Upper lobe of left lung (tissue), 6 donors: Measurements from ENCODE around the gene PMF1. TPM values are rescaled to one million over a fixed set of nuclear protein-coding genes. Genes with fewer than 3 reads are reported as not detected.

Experiments used
- ATAC-seq, 2 donors: fragments of 200-7000 bp; cut with Tn5 transposase; one replicate each; pipeline ENCODE4 v1.9.1; 2022; ENCODE audit warnings: mild to moderate bottlenecking in 2 of 2, moderate library complexity in 2 of 2; ENCODE audit not compliant: low FRiP score in 2 of 2
- DNase-seq, 2 donors: peaks; one replicate each; pipeline ENCODE4 v3.0.0-alpha.2; 2019 to 2020
- H3K27ac ChIP-seq, 4 donors: fragments of 200-600 bp; sonication (generic); one replicate each; pipeline ENCODE4 v1.5.1; 2016 to 2019
- H3K27me3 ChIP-seq, 4 donors: fragments of 200-600 bp; sonication (generic); one replicate each; pipeline ENCODE4 v1.5.1; 2017 to 2019
- H3K36me3 ChIP-seq, 4 donors: fragments of 200-600 bp; sonication (generic); one replicate each; pipeline ENCODE4 v1.5.1; 2016 to 2019
- H3K4me1 ChIP-seq, 4 donors: fragments of 200-600 bp; sonication (generic); one replicate each; pipeline ENCODE4 v1.5.1; 2018 to 2019
- H3K4me3 ChIP-seq, 4 donors: fragments of 200-600 bp; sonication (generic); one replicate each; pipeline ENCODE4 v1.5.1; 2017 to 2019; ENCODE audit warnings: mild to moderate bottlenecking in 2 of 4, moderate library complexity in 1 of 4
- H3K9me3 ChIP-seq, 4 donors: fragments of 200-600 bp; sonication (generic); one replicate each; pipeline ENCODE4 v1.5.1; 2018 to 2019
- CTCF ChIP-seq, 6 experiments: fragments of 450-650 bp in 4 of 6; fragments of 200-600 bp in 2 of 6; sonication (generic) in 2 of 6; IDR thresholded peaks; one replicate each; pipeline ENCODE4 v1.5.1; 2016 to 2019; ENCODE audit warnings: antibody characterized with exemption in 6 of 6
- EP300 ChIP-seq, 4 donors: sonication (generic); formaldehyde crosslinking; IDR thresholded peaks; one replicate each; pipeline ENCODE4 v1.5.1; 2017; ENCODE audit warnings: antibody characterized with exemption in 4 of 4, control low read depth in 2 of 4
- POLR2A ChIP-seq, 4 donors: fragments of 450-650 bp; IDR thresholded peaks; one replicate each; pipeline ENCODE4 v1.5.1; 2016 to 2017; ENCODE audit warnings: antibody characterized with exemption in 4 of 4, mild to moderate bottlenecking in 2 of 4
- POLR2AphosphoS5 ChIP-seq, 2 donors: sonication (generic); formaldehyde crosslinking; IDR thresholded peaks; one replicate each; pipeline ENCODE4 v1.5.1; 2017; ENCODE audit warnings: antibody characterized with exemption in 2 of 2
- WGBS, 2 donors: methylation state at CpG; one replicate each; pipeline ENCODE4 v1.1.5; 2017 to 2018; 5-methylcytosine and 5-hydroxymethylcytosine counted together
- total RNA-seq, 6 donors: library from RNA; depleted of rRNA in 4 of 6; stranded (reverse); fragments of >200 nt in 4 of 6; gene quantifications; one replicate each; pipeline versions ENCODE4 v1.1.0 to v1.2.1, GENCODE V29; 2016 to 2021
- donor health status: DM: no; HTN: no; CAD: no; lungs with moderate emphysema.
- donor health status: DM: no; HTN: yes; CAD: no; lungs with severe emphysema.

Gene PMF1
- total RNA-seq, 6 donors from 2014 or later, result 46.1 to 88.2 (median 66.6) TPM

DNA sequence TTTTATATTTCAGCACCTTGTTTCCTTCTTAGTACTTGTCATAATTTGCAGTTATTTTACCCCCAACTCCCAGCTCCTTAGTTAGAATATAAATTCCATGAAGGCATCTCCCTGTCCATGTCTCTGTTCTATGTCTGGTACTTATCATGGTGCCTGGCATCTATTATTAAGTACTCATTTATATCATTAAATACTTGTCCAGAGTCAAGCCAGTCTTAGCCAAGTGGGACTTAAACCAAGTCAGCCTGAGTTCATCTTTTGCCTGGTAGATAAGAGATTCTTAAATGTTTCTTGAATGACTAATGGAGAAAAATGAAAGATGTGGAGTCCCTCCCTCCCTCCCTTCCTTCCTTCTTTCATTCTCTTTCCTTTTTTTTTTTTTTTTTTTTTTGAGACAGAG is 9.5 kb upstream of the PMF1 start:
- Histone ChIP-seq H3K4me3 (no peak overlapping the region), H3K9me3 (no peaks in the 10 kb centered on the region), H3K4me1 (peaks cover 0 to 14% (median 4%) of the 10 kb centered on the region in 4 donors), H3K27me3 (no peaks in the 10 kb centered on the region), H3K27ac (no peak overlapping the region), H3K36me3 (peaks cover 12 to 82% (median 37%) of the 10 kb centered on the region in 4 donors)
- DNase-seq, result no peak
- TF ChIP-seq POLR2A (IDR thresholded peaks at IDR 0.05) (no peak), POLR2AphosphoS5 (IDR thresholded peaks at IDR 0.05) (no peak), CTCF (IDR thresholded peaks at IDR 0.05) (no peak), EP300 (IDR thresholded peaks at IDR 0.05) (no peak)
- peak in 1 of 2 donors; percentile 60 for ATAC-seq

DNA sequence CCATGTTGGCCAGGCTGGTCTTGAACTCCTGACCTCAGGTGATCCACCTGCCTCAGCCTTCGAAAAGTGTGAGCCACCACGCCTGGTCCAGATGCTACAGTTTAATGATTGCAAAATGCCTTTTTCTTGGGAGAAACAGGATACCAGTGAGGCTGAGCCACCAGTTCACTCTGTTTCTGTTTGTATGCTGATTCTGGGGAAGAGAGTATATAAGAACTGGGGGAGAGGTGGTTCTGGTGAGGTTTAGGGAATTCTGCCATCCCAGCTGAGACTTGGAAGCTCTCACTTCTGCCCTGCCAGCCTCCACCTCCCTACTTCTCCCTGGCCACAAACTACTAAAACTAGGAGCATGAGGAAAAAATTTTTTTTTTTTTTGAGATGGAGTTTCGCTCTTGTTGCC is 8.1 kb upstream of the PMF1 start:
- Histone ChIP-seq H3K27me3 (no peaks in the 10 kb centered on the region), H3K9me3 (no peaks in the 10 kb centered on the region), H3K4me3 (no peak overlapping the region), H3K36me3 (peaks cover 12 to 87% (median 37%) of the 10 kb centered on the region in 4 donors), H3K4me1 (peaks cover 0 to 14% (median 4%) of the 10 kb centered on the region in 4 donors), H3K27ac (no peak overlapping the region)
- no peak for TF ChIP-seq CTCF (IDR thresholded peaks at IDR 0.05)
- TF ChIP-seq EP300 (IDR thresholded peaks at IDR 0.05), result no peak
- ATAC-seq (no peak), DNase-seq (no peak)
- WGBS, 2 donors, result 87 to 94% methylated on average over 3 of the region's 3 CpGs

DNA sequence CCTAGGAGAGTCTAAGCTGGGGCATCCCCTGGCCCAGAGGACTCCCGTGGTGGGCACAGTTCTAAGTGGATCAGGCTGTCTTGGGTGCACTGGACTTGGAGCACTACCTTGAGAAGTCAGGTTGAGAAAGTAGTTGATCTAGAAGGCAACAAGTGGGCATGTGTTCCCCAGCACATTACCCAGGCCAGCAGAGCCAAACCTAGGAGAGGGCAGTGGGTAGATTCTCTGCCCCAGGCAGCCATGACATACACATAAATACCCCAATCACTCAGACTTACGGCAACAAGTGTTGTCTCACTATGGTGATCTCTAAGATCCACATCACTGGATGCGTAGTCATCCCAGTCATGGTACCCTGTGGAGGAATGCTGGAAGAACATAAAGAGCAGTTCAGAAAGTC is 1.6 kb upstream of the PMF1 start:
- no peak for DNase-seq
- no peak for TF ChIP-seq POLR2AphosphoS5 (IDR thresholded peaks at IDR 0.05)
- TF ChIP-seq POLR2A (IDR thresholded peaks at IDR 0.05), result no peak
- Histone ChIP-seq H3K4me1 (peaks cover 15 to 31% (median 18%) of the 10 kb centered on the region in 4 donors), H3K9me3 (no peaks in the 10 kb centered on the region), H3K36me3 (peaks cover 13 to 45% (median 36%) of the 10 kb centered on the region in 4 donors), H3K27ac (no peak overlapping the region), H3K27me3 (no peaks in the 10 kb centered on the region), H3K4me3 (no peak overlapping the region)
- ATAC-seq, result no peak
- 96 to 98% methylated on average over 3 of the region's 3 CpGs for WGBS, 2 donors

DNA sequence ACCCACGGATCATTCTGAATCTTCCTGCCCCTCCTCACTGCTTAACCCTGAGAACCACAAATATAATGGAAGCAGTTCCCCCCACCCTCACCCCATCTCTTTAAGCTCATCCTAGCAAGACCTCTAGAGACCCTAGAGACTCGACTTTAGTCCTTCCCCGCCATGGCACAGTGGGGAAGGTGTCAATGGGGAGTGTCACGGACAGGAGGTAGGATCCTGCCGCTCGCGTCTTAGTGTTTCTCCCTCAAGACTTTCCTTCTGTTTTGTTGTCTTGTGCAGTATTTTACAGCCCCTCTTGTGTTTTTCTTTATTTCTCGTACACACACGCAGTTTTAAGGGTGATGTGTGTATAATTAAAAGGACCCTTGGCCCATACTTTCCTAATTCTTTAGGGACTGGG is 677 bp upstream of the PMF1 start:
- 87% methylated on average over 9 of the region's 9 CpGs for WGBS, 2 donors
- Histone ChIP-seq H3K4me1 (peaks cover 15 to 34% (median 19%) of the 10 kb centered on the region in 4 donors), H3K27me3 (no peaks in the 10 kb centered on the region), H3K4me3 (peak overlapping the region in 3 of 4 donors; percentile 45 to 62 (median 56)), H3K36me3 (peaks cover 13 to 36% (median 27%) of the 10 kb centered on the region in 4 donors), H3K27ac (peak overlapping the region; percentile 87 to 95 (median 93)), H3K9me3 (no peaks in the 10 kb centered on the region)
- ATAC-seq (no peak), DNase-seq (no peak)
- TF ChIP-seq POLR2AphosphoS5 (IDR thresholded peaks at IDR 0.05), result no peak
- no peak for TF ChIP-seq POLR2A (IDR thresholded peaks at IDR 0.05)
- TF ChIP-seq CTCF (IDR thresholded peaks at IDR 0.05), result no peak
- no peak for TF ChIP-seq EP300 (IDR thresholded peaks at IDR 0.05)

- TF ChIP-seq EP300 (IDR thresholded peaks at IDR 0.05) (no peak), POLR2A (IDR thresholded peaks at IDR 0.05) (no peak), POLR2AphosphoS5 (IDR thresholded peaks at IDR 0.05) (no peak), CTCF (IDR thresholded peaks at IDR 0.05) (no peak)
- WGBS, 2 donors, result 18 to 25% methylated on average over 8 to 11 of the region's 11 CpGs
- Histone ChIP-seq H3K9me3 (no peaks in the 10 kb centered on the region), H3K4me1 (peaks cover 23 to 49% (median 34%) of the 10 kb centered on the region in 4 donors), H3K36me3 (peaks cover 6 to 23% (median 15%) of the 10 kb centered on the region in 4 donors), H3K27ac (peak overlapping the region; percentile 87 to 95 (median 93)), H3K27me3 (no peaks in the 10 kb centered on the region), H3K4me3 (peak overlapping the region; percentile 34 to 62 (median 50))
- ATAC-seq (no peak), DNase-seq (no peak)
Measured at GRCh38 chr1:156213644-156213966, 798 bp downstream of the PMF1 start.
